IMR-90 (cell line): ENCODE measurements around the gene TLCD5. TPM values are rescaled to one million over a fixed set of nuclear protein-coding genes. Genes with fewer than 3 reads are reported as not detected.

ENCODE experiments used
- ATAC-seq: fragments of 200-7000 bp; cut with Tn5 transposase; 2 replicates; pipeline ENCODE4 v1.9.1; 2020; ENCODE audit warnings: low read depth, mild to moderate bottlenecking, moderate library complexity
- BruUV-seq: library from RNA; stranded (reverse); fragments of 400-500 nt; replicated peaks from 2 replicates; lab custom pipeline; 2021; lab: Mats Ljungman, UMichigan
- CTCF ChIA-PET: fragments of 300-600 bp; formaldehyde crosslinking; extraction: SDS; loops from one replicate; lab custom pipeline; 2021; ENCODE audit warnings: antibody characterized with exemption; lab: Yijun Ruan, JAX
- POLR2A ChIA-PET: fragments of 300-600 bp; sonication (Branson Sonifier 250); formaldehyde crosslinking; loops from one replicate; lab custom pipeline; 2022; ENCODE audit warnings: antibody characterized with exemption; ENCODE audit not compliant: unreplicated experiment; lab: Charles Lee
- DNase-seq: peaks from one replicate; pipeline ENCODE4 v3.0.0; 2013
- H2AFZ ChIP-seq: replicated peaks from 2 replicates; pipeline ENCODE3; 2013; ENCODE audit warnings: low read length, mild to moderate bottlenecking; ENCODE audit not compliant: poor library complexity
- H2AK5ac ChIP-seq: 2 replicates; pipeline ENCODE4 v1.6.1; 2013; ENCODE audit warnings: low read depth, low read length, inconsistent platforms
- H2AK9ac ChIP-seq: replicated peaks from 2 replicates; pipeline ENCODE3; 2013; ENCODE audit warnings: mild to moderate bottlenecking, low read depth, low read length, moderate library complexity; ENCODE audit not compliant: poor library complexity
- H2BK120ac ChIP-seq: 2 replicates; pipeline ENCODE4 v1.6.1; 2013; ENCODE audit warnings: low read depth, low read length, inconsistent platforms
- H2BK15ac ChIP-seq: 3 replicates; pipeline ENCODE4 v1.6.1; 2013; ENCODE audit warnings: low read depth, low read length, inconsistent platforms
- H2BK20ac ChIP-seq: 2 replicates; pipeline ENCODE4 v1.6.1; 2013; ENCODE audit warnings: low read depth, mild to moderate bottlenecking, inconsistent platforms, low read length, moderate library complexity
- H2BK5ac ChIP-seq: 2 replicates; pipeline ENCODE4 v1.6.1; 2013; ENCODE audit warnings: mild to moderate bottlenecking, low read depth, low read length, inconsistent platforms; ENCODE audit not compliant: poor library complexity, severe bottlenecking
- H3K14ac ChIP-seq: replicated peaks from 2 replicates; pipeline ENCODE4 v1.6.1; 2013; ENCODE audit warnings: low read depth, low read length, inconsistent platforms
- H3K18ac ChIP-seq: 2 replicates; pipeline ENCODE4 v1.6.1; 2013; ENCODE audit warnings: low read depth, low read length, control low read depth
- H3K23ac ChIP-seq: 2 replicates; pipeline ENCODE4 v1.6.1; 2013; ENCODE audit warnings: low read depth, low read length, inconsistent platforms
- H3K27ac ChIP-seq: 2 replicates; pipeline ENCODE4 v1.5.1; 2013; ENCODE audit warnings: mild to moderate bottlenecking, control low read depth, low read length; ENCODE audit not compliant: insufficient read depth
- H3K27me3 ChIP-seq: 2 replicates; pipeline ENCODE4 v1.6.1; 2013; ENCODE audit warnings: low read length; ENCODE audit not compliant: control insufficient read depth, insufficient read depth
- H3K36me3 ChIP-seq: 2 replicates; pipeline ENCODE4 v1.6.1; 2013; ENCODE audit warnings: low read length, mixed read lengths; ENCODE audit not compliant: control insufficient read depth, insufficient read depth
- H3K4ac ChIP-seq: 2 replicates; pipeline ENCODE4 v1.6.1; 2013; ENCODE audit warnings: low read depth, low read length, inconsistent platforms
- H3K4me1 ChIP-seq: 2 replicates; pipeline ENCODE4 v1.6.1; 2013; ENCODE audit warnings: low read length, mixed read lengths; ENCODE audit not compliant: control insufficient read depth, insufficient read depth
- H3K4me2 ChIP-seq: 2 replicates; pipeline ENCODE4 v1.6.1; 2013; ENCODE audit warnings: low read depth, mild to moderate bottlenecking, control low read depth, low read length, moderate library complexity
- H3K4me3 ChIP-seq: 2 replicates; pipeline ENCODE4 v1.5.1; 2013; ENCODE audit warnings: low read depth, mild to moderate bottlenecking, control low read depth, low read length, moderate library complexity; ENCODE audit not compliant: insufficient read depth
- H3K56ac ChIP-seq: 2 replicates; pipeline ENCODE4 v1.6.1; 2013; ENCODE audit warnings: low read length, inconsistent platforms; ENCODE audit not compliant: insufficient read depth; ENCODE audit errors: extremely low read depth
- H3K79me1 ChIP-seq, 2 experiments: 2 replicates each; pipeline ENCODE4 v1.6.1; 2013; ENCODE audit warnings: low read length in 2 of 2, inconsistent platforms in 1 of 2, low read depth in 1 of 2
- H3K9ac ChIP-seq: 2 replicates; pipeline ENCODE4 v1.6.1; 2013; ENCODE audit warnings: low read depth, low read length, control low read depth
- H3K9me1 ChIP-seq: 2 replicates; pipeline ENCODE4 v1.6.1; 2013; ENCODE audit warnings: low read length, inconsistent platforms; ENCODE audit not compliant: insufficient read depth
- H3K9me3 ChIP-seq: 2 replicates; pipeline ENCODE4 v1.6.1; 2013; ENCODE audit warnings: low read length; ENCODE audit not compliant: control insufficient read depth, insufficient read depth
- H4K20me1 ChIP-seq: 2 replicates; pipeline ENCODE4 v1.6.1; 2013; ENCODE audit warnings: low read length, inconsistent platforms; ENCODE audit not compliant: insufficient read depth
- H4K5ac ChIP-seq: 2 replicates; pipeline ENCODE4 v1.6.1; 2013; ENCODE audit warnings: mild to moderate bottlenecking, low read depth, low read length, control low read depth
- H4K8ac ChIP-seq, 2 experiments: 2 replicates each; pipeline ENCODE4 v1.6.1; 2013; ENCODE audit warnings: low read depth in 2 of 2, low read length in 2 of 2, control low read depth in 1 of 2, inconsistent platforms in 1 of 2
- H4K91ac ChIP-seq: 2 replicates; pipeline ENCODE4 v1.6.1; 2013; ENCODE audit warnings: low read depth, low read length, inconsistent platforms; ENCODE audit not compliant: insufficient read depth
- BHLHE40 ChIP-seq: fragments of 150-350 bp; IDR thresholded peaks from 2 replicates; pipeline ENCODE4 v1.6.1; 2016; ENCODE audit warnings: mild to moderate bottlenecking, low read depth, low read length
- CHD1 ChIP-seq: IDR thresholded peaks from 2 replicates; pipeline ENCODE4 v1.6.1; 2012; ENCODE audit warnings: low read depth, low read length, improper control_type of control experiment
- CTCF ChIP-seq: conservative IDR thresholded peaks from 2 replicates; pipeline ENCODE4 v1.5.1; 2012; ENCODE audit warnings: mild to moderate bottlenecking, low read depth, low read length, improper control_type of control experiment
- MAFK ChIP-seq: IDR thresholded peaks from 2 replicates; pipeline ENCODE4 v1.6.1; 2012; ENCODE audit warnings: low read depth, low read length, improper control_type of control experiment
- MAZ ChIP-seq: IDR thresholded peaks from 2 replicates; pipeline ENCODE4 v1.6.1; 2012; ENCODE audit warnings: low read depth, mild to moderate bottlenecking, low read length, improper control_type of control experiment, moderate library complexity, borderline replicate concordance
- NFE2L2 ChIP-seq: fragments of 150-350 bp; IDR thresholded peaks from 2 replicates; pipeline ENCODE4 v1.6.1; 2016; ENCODE audit warnings: low read depth, mild to moderate bottlenecking, low read length
- RAD21 ChIP-seq: IDR thresholded peaks from 2 replicates; pipeline ENCODE4 v1.6.1; 2012; ENCODE audit warnings: low read length, improper control_type of control experiment
- RCOR1 ChIP-seq: IDR thresholded peaks from 2 replicates; pipeline ENCODE4 v1.6.1; 2012; ENCODE audit warnings: mild to moderate bottlenecking, low read length, improper control_type of control experiment; ENCODE audit not compliant: insufficient replicate concordance
- RFX5 ChIP-seq: IDR thresholded peaks from 2 replicates; pipeline ENCODE4 v1.8.0; 2012; ENCODE audit warnings: low read depth, mild to moderate bottlenecking, low read length, moderate library complexity
- SMC3 ChIP-seq: fragments of 150-350 bp; IDR thresholded peaks from 2 replicates; pipeline ENCODE4 v1.6.1; 2016; ENCODE audit warnings: low read depth, mild to moderate bottlenecking, antibody characterized with exemption, low read length, moderate library complexity
- WGBS, 2 experiments: methylation state at CpG; one replicate each; pipeline versions ENCODE4 v1.1.5 to v1.1.7; 2013; ENCODE audit warnings: missing lambda C conversion rate in 2 of 2; ENCODE audit not compliant: insufficient read length in 1 of 2; ENCODE audit errors: extremely low coverage in 2 of 2; 5-methylcytosine and 5-hydroxymethylcytosine counted together
- dilution Hi-C: fragments of 300-500 bp; cut with HindIII; formaldehyde crosslinking; loops from one replicate; pipeline ENCODE4 v1.14.3; 2018; ENCODE audit warnings: low sequenced_read_pairs; ENCODE audit not compliant: unreplicated experiment
- in situ Hi-C: fragments of 300-500 bp; cut with MboI; formaldehyde crosslinking; loops from 3 replicates; pipeline ENCODE4 v1.14.3; 2019; ENCODE audit warnings: low sequenced_read_pairs, inconsistent platforms, mixed read lengths
- intact Hi-C: fragments of 100-400 bp; cut with micrococcal nuclease; formaldehyde crosslinking; loops from 2 replicates; pipeline ENCODE4 v1.10.0; 2022
- polyA plus RNA-seq, 3 experiments: library from polyadenylated mRNA; depleted of rRNA; stranded (reverse); fragments of >200 nt; gene quantifications; 2 replicates each; pipeline ENCODE4 v1.2.3, GENCODE V29; 2012; ENCODE audit warnings: low replicate concordance in 1 of 3
- total RNA-seq: library from RNA; depleted of rRNA; stranded (reverse); fragments of >200 nt; gene quantifications from 2 replicates; pipeline ENCODE4 v1.2.3, GENCODE V29; 2012

The TLCD5 gene
- total and polyA plus RNA-seq, 2 of the 4 experiments (the other 2 are of a cell fraction) = 9.5 to 11.5 TPM

GRCh38 chr11:120302001-120302805 is 22.9 kb upstream of the TLCD5 start:
- Histone ChIP-seq H3K9me3 (no peaks in the 10 kb centered on the region), H3K23ac (no peak overlapping the region), H3K36me3 (no peaks in the 10 kb centered on the region), H4K5ac (no peak overlapping the region), H3K4me2 (no peak overlapping the region), H4K20me1 (no peaks in the 10 kb centered on the region), H2BK5ac (no peak overlapping the region), H2AFZ (no peak overlapping the region), H2AK9ac (no peak overlapping the region), H3K4me3 (no peak overlapping the region), H4K8ac (no peak overlapping the region), H3K79me1 (no peaks in the 10 kb centered on the region), H3K14ac (no peak overlapping the region), H3K4me1 (peaks cover 6% of the 10 kb centered on the region; the same call in 1 of the 2 replicates), H3K27me3 (peaks cover 22% of the 10 kb centered on the region), H3K9ac (no peak overlapping the region), H3K9me1 (peaks cover 22% of the 10 kb centered on the region; the same call in 1 of the 2 replicates), H3K27ac (no peak overlapping the region), H2BK15ac (no peak overlapping the region), H2AK5ac (no peak overlapping the region), H4K91ac (no peak overlapping the region), H2BK120ac (no peak overlapping the region), H3K18ac (no peak overlapping the region), H2BK20ac (no peak overlapping the region), H3K4ac (no peak overlapping the region), H3K56ac (no peak overlapping the region)
- ChIA-PET POLR2A (no interaction called here), CTCF (interaction anchor here (0.8 to 1.8 kb wide), 20 partner anchors 14 to 140 kb away, joined by 3 to 15 read pairs (median 4); no protein-coding TSS in a partner anchor)
- WGBS, 2 experiments = no CpG with 5 or more reads among the region's 6 CpGs
- DNase-seq (no peak), ATAC-seq (no peak)
- in situ Hi-C loops (loop anchor here (5.0 to 25.0 kb wide), 2 partner anchors 130 to 385 kb away; no protein-coding TSS in a partner anchor), intact Hi-C loops (loop anchor here (5.0 kb wide), 1 partner anchor 635 kb away; no protein-coding TSS in a partner anchor), dilution Hi-C loops (no loop called here)
- no TSS peak for BruUV-seq
- TF ChIP-seq BHLHE40 (no peak), NFE2L2 (no peak), RFX5 (no peak), CTCF (no peak), RAD21 (no peak), MAFK (no peak), SMC3 (no peak), RCOR1 (no peak), MAZ (no peak), CHD1 (no peak)
